HepG2 (cell line): ENCODE results near the gene CPLX3. TPM values are rescaled to one million over a fixed set of nuclear protein-coding genes. Genes with fewer than 3 reads are reported as not detected.

Experiments
- DZIP1 ChIP-seq: sonication (generic); formaldehyde crosslinking; IDR thresholded peaks from 2 replicates; pipeline ENCODE4 v1.5.0; 2020; ENCODE audit warnings: mild to moderate bottlenecking, missing genetic modification reagents
- EHMT2 ChIP-seq: fragments of 200-600 bp; sonication (generic); IDR thresholded peaks from 2 replicates; pipeline ENCODE4 v1.7.0; 2017; ENCODE audit warnings: antibody characterized with exemption, low read depth, low read length, borderline replicate concordance
- HDAC2 ChIP-seq: sonication (generic); formaldehyde crosslinking; IDR thresholded peaks from 2 replicates; pipeline ENCODE4 v1.4.0; 2020; ENCODE audit warnings: missing genetic modification reagents
- HNF4A ChIP-seq: sonication (generic); formaldehyde crosslinking; IDR thresholded peaks from 2 replicates; pipeline ENCODE4 v1.4.0; 2020; ENCODE audit warnings: missing genetic modification reagents
- KDM5B ChIP-seq: sonication (generic); formaldehyde crosslinking; IDR thresholded peaks from 2 replicates; pipeline ENCODE4 v1.4.0; 2020; ENCODE audit warnings: missing genetic modification reagents, mild to moderate bottlenecking, borderline replicate concordance
- MEIS2 ChIP-seq: sonication (generic); formaldehyde crosslinking; IDR thresholded peaks from 2 replicates; pipeline ENCODE4 v1.9.0; 2021; ENCODE audit warnings: mild to moderate bottlenecking, missing genetic modification reagents
- PAX8 ChIP-seq: sonication (generic); formaldehyde crosslinking; IDR thresholded peaks from 2 replicates; pipeline ENCODE4 v1.8.0; 2022; ENCODE audit warnings: mild to moderate bottlenecking, missing genetic modification reagents, borderline replicate concordance
- SP2 ChIP-seq: sonication (generic); formaldehyde crosslinking; IDR thresholded peaks from 2 replicates; pipeline ENCODE4 v1.5.1; 2020; ENCODE audit warnings: mild to moderate bottlenecking, missing genetic modification reagents
- SRY ChIP-seq: sonication (generic); formaldehyde crosslinking; IDR thresholded peaks from 2 replicates; pipeline ENCODE4 v1.8.0; 2022; ENCODE audit warnings: mild to moderate bottlenecking, missing genetic modification reagents
- STAG1 ChIP-seq: sonication (generic); formaldehyde crosslinking; IDR thresholded peaks from 2 replicates; pipeline ENCODE4 v1.4.0; 2020; ENCODE audit warnings: missing genetic modification reagents
- TRAFD1 ChIP-seq: sonication (generic); formaldehyde crosslinking; IDR thresholded peaks from 2 replicates; pipeline ENCODE4 v1.5.1; 2020; ENCODE audit warnings: missing genetic modification reagents, mild to moderate bottlenecking, borderline replicate concordance
- ZC3H4 ChIP-seq: sonication (generic); formaldehyde crosslinking; IDR thresholded peaks from 2 replicates; pipeline ENCODE4 v1.4.0; 2020; ENCODE audit warnings: missing genetic modification reagents, borderline replicate concordance
- ZNF121 ChIP-seq: sonication (generic); formaldehyde crosslinking; IDR thresholded peaks from 2 replicates; pipeline ENCODE4 v1.5.0; 2020; ENCODE audit warnings: mild to moderate bottlenecking, missing genetic modification reagents
- ZNF333 ChIP-seq: sonication (generic); formaldehyde crosslinking; IDR thresholded peaks from 2 replicates; pipeline ENCODE4 v1.4.0; 2020; ENCODE audit warnings: mild to moderate bottlenecking, missing genetic modification reagents, borderline replicate concordance
- ZNF431 ChIP-seq: sonication (generic); formaldehyde crosslinking; IDR thresholded peaks from 2 replicates; pipeline ENCODE4 v1.9.0; 2022; ENCODE audit warnings: missing genetic modification reagents, low read depth, mild to moderate bottlenecking, borderline replicate concordance
- ZNF468 ChIP-seq: sonication (generic); formaldehyde crosslinking; IDR thresholded peaks from 2 replicates; pipeline ENCODE4 v1.8.0; 2022; ENCODE audit warnings: mild to moderate bottlenecking, moderate library complexity, missing genetic modification reagents
- ZNF83 ChIP-seq: sonication (generic); formaldehyde crosslinking; IDR thresholded peaks from 2 replicates; pipeline ENCODE4 v1.4.0; 2020; ENCODE audit warnings: missing genetic modification reagents, mild to moderate bottlenecking, borderline replicate concordance
- polyA plus RNA-seq, 8 experiments: library from polyadenylated mRNA; depleted of rRNA in 3 of 8; stranded (reverse) in 7 of 8; unstranded in 1 of 8; fragments of >200 nt; fragmentation: Illumina TruSeq in 4 of 8; extraction: Trizol in 4 of 8; gene quantifications; 2 replicates each; pipeline versions ENCODE4 v1.2.1 to v1.2.3, GENCODE V29; 2011 to 2016; ENCODE audit warnings: low read depth in 4 of 8, missing spikeins in 1 of 8, mixed read lengths in 1 of 8; ENCODE audit not compliant: insufficient read depth in 1 of 8
- total RNA-seq, 5 experiments: library from RNA; depleted of rRNA; stranded (reverse); fragments of >200 nt; fragmentation: Illumina TruSeq; extraction: Trizol; gene quantifications; 2 replicates each; pipeline ENCODE4 v1.2.3, GENCODE V29; 2016; ENCODE audit warnings: low read depth in 1 of 5

The CPLX3 gene
- total and polyA plus RNA-seq, 2 of the 13 experiments (the other 11 are each of a cell fraction or from before 2014, with no cell fraction given): not detected

- TF ChIP-seq HNF4A (CRISPR knock-in tag): no peak
- no peak for TF ChIP-seq EHMT2
- TF ChIP-seq TRAFD1 (CRISPR knock-in tag): no peak
- TF ChIP-seq STAG1: peak; percentile 23; the same call in 1 of the 2 replicates
- TF ChIP-seq ZNF83 (CRISPR knock-in tag): no peak
- no peak for TF ChIP-seq DZIP1 (CRISPR knock-in tag)
- TF ChIP-seq KDM5B (CRISPR knock-in tag): no peak
- no peak for TF ChIP-seq ZNF468 (CRISPR knock-in tag)
- no peak for TF ChIP-seq ZNF333 (CRISPR knock-in tag)
- no peak for TF ChIP-seq HDAC2
- TF ChIP-seq ZNF431: no peak
- TF ChIP-seq PAX8: no peak
- no peak for TF ChIP-seq MEIS2
- no peak for TF ChIP-seq SRY (CRISPR knock-in tag)
- no peak for TF ChIP-seq ZNF121 (CRISPR knock-in tag)
- no peak for TF ChIP-seq SP2 (CRISPR knock-in tag)
- no peak for TF ChIP-seq ZC3H4
Measured at GRCh38 chr15:74787251-74788041, 39.0 kb upstream of the CPLX3 start (continued).
